GM12878 (cell line): Measurements from ENCODE around the gene ARHGDIA. TPM values are rescaled to one million over a fixed set of nuclear protein-coding genes. Genes with fewer than 3 reads are reported as not detected.

Experiments
- ATAC-seq: fragments of 200-7000 bp; cut with Tn5 transposase; 3 replicates; pipeline ENCODE4 v1.9.1; 2020; ENCODE audit warnings: mild to moderate bottlenecking, moderate library complexity
- BruUV-seq: library from RNA; stranded (reverse); fragments of 400-500 nt; replicated peaks from 2 replicates; lab custom pipeline; 2021; lab: Mats Ljungman, UMichigan
- CTCF ChIA-PET: fragments of 300-600 bp; sonication (Branson Sonifier 250); formaldehyde crosslinking; extraction: SDS; loops from one replicate; lab custom pipeline; 2021; ENCODE audit warnings: inconsistent platforms; lab: Yijun Ruan, JAX
- POLR2A ChIA-PET: fragments of 350-600 bp; formaldehyde crosslinking; extraction: SDS; loops from one replicate; lab custom pipeline; 2021; ENCODE audit warnings: inconsistent platforms; lab: Charles Lee
- RAD21 ChIA-PET: fragments of 300-600 bp; sonication (Branson Sonifier 250); formaldehyde crosslinking; loops from one replicate; lab custom pipeline; 2023; ENCODE audit warnings: antibody characterized with exemption; ENCODE audit not compliant: unreplicated experiment; lab: Charles Lee
- SMC1A ChIA-PET: fragments of 300-600 bp; sonication (Branson Sonifier 250); formaldehyde crosslinking; loops from one replicate; lab custom pipeline; 2023; ENCODE audit not compliant: unreplicated experiment, uncharacterized antibody; lab: Charles Lee
- DNase-seq: peaks from one replicate; pipeline ENCODE4 v3.0.0-alpha.2; 2011; ENCODE audit warnings: low read depth, low spot score
- FAIRE-seq: peaks from 3 replicates; lab custom pipeline; 2011; peaks lifted over from hg19 to GRCh38; lab: Jason Lieb, UNC
- H2AFZ ChIP-seq: 2 replicates; pipeline ENCODE4 v1.6.0; 2011; ENCODE audit warnings: low read depth, low read length, control low read depth; ENCODE audit not compliant: control insufficient read depth
- H3K27ac ChIP-seq: 2 replicates; pipeline ENCODE4 v1.5.1; 2011; ENCODE audit warnings: control low read depth; ENCODE audit not compliant: control insufficient read depth, insufficient read depth
- H3K27me3 ChIP-seq, 2 experiments: replicated peaks in 1 of 2; 2 replicates each; pipeline versions ENCODE4 v1.6.0 to v1.6.1; 2011; ENCODE audit warnings: low read length in 1 of 2; ENCODE audit not compliant: control insufficient read depth in 2 of 2, insufficient read depth in 2 of 2
- H3K36me3 ChIP-seq, 2 experiments: 2 replicates each; pipeline ENCODE4 v1.5.1; 2011; ENCODE audit warnings: low read length in 1 of 2; ENCODE audit not compliant: control insufficient read depth in 2 of 2, insufficient read depth in 2 of 2
- H3K4me1 ChIP-seq: 2 replicates; pipeline ENCODE4 v1.6.1; 2011; ENCODE audit warnings: mild to moderate bottlenecking, low read length, moderate library complexity, mixed read lengths; ENCODE audit not compliant: control insufficient read depth, insufficient read depth
- H3K4me2 ChIP-seq: 2 replicates; pipeline ENCODE4 v1.6.0; 2011; ENCODE audit warnings: control low read depth; ENCODE audit not compliant: control insufficient read depth, insufficient read depth
- H3K4me3 ChIP-seq: fragments of 200-600 bp; sonication (generic); 2 replicates; pipeline ENCODE4 v1.5.1; 2016
- H3K79me2 ChIP-seq: 2 replicates; pipeline ENCODE4 v1.6.0; 2011; ENCODE audit warnings: low read length; ENCODE audit not compliant: control insufficient read depth, insufficient read depth
- H3K9ac ChIP-seq: 2 replicates; pipeline ENCODE4 v1.8.0; 2011; ENCODE audit warnings: low read length, control low read depth, mixed read lengths; ENCODE audit not compliant: control insufficient read depth, insufficient read depth
- H3K9me3 ChIP-seq: replicated peaks from 3 replicates; pipeline ENCODE4 v1.5.1; 2011; ENCODE audit warnings: mild to moderate bottlenecking, low read length; ENCODE audit not compliant: control insufficient read depth, insufficient read depth
- H4K20me1 ChIP-seq: 2 replicates; pipeline ENCODE4 v1.6.0; 2011; ENCODE audit not compliant: control insufficient read depth, insufficient read depth
- CHD2 ChIP-seq: IDR thresholded peaks from 2 replicates; pipeline ENCODE4 v1.6.1; 2011; ENCODE audit warnings: low read depth, low read length, improper control_type of control experiment, borderline replicate concordance
- POLR2A ChIP-seq: IDR thresholded peaks from 2 replicates; pipeline ENCODE4 v1.6.1; 2011; ENCODE audit warnings: low read depth, mild to moderate bottlenecking, low read length
- POLR2AphosphoS2 ChIP-seq: IDR thresholded peaks from 2 replicates; pipeline ENCODE4 v1.6.1; 2011; ENCODE audit warnings: low read depth, mild to moderate bottlenecking, low read length, improper control_type of control experiment, moderate library complexity
- POLR2AphosphoS5 ChIP-seq: IDR thresholded peaks from 2 replicates; pipeline ENCODE4 v1.6.1; 2011; ENCODE audit warnings: mild to moderate bottlenecking, low read length, inconsistent platforms
- POU2F2 ChIP-seq: IDR thresholded peaks from 3 replicates; pipeline ENCODE4 v1.6.1; 2011; ENCODE audit warnings: low read depth, mild to moderate bottlenecking, low read length, borderline replicate concordance
- RAD51 ChIP-seq: fragments of 450-650 bp; IDR thresholded peaks from 2 replicates; pipeline ENCODE4 v1.6.1; 2016; ENCODE audit warnings: moderate library complexity, mild to moderate bottlenecking, inconsistent platforms
- SKIL ChIP-seq: fragments of 450-650 bp; IDR thresholded peaks from 2 replicates; pipeline ENCODE4 v1.6.1; 2017; ENCODE audit warnings: mild to moderate bottlenecking, low read depth, inconsistent platforms; ENCODE audit not compliant: poor library complexity, severe bottlenecking
- TCF3 ChIP-seq: IDR thresholded peaks from 2 replicates; pipeline ENCODE4 v1.6.1; 2012; ENCODE audit warnings: low read depth, mild to moderate bottlenecking, low read length, borderline replicate concordance; ENCODE audit not compliant: insufficient read depth
- WGBS: methylation state at CpG from one replicate; pipeline ENCODE4 v1.1.6; 2016; ENCODE audit warnings: low lambda C conversion rate; ENCODE audit not compliant: insufficient replicate concordance, insufficient coverage; ENCODE audit errors: missing lambda C conversion rate; 5-methylcytosine and 5-hydroxymethylcytosine counted together
- in situ Hi-C: fragments of 300-500 bp; cut with MboI; formaldehyde crosslinking; loops from 9 replicates; pipeline ENCODE4 v1.14.3; 2018; ENCODE audit warnings: mixed read lengths
- intact Hi-C: fragments of 100-400 bp; cut with micrococcal nuclease; formaldehyde crosslinking; loops from one replicate; pipeline ENCODE4 v1.14.2; 2022; ENCODE audit not compliant: unreplicated experiment
- polyA plus RNA-seq, 11 experiments: library from polyadenylated mRNA; depleted of rRNA in 4 of 11; unstranded in 6 of 11; stranded (reverse) in 5 of 11; fragments of >200 nt; fragmentation: Nextera tagmentation in 4 of 11; fragmentation: Illumina TruSeq in 1 of 11; extraction: Ambion mirVana in 4 of 11; extraction: Trizol in 1 of 11; gene quantifications; 1 replicate in 1 of 11; 2 replicates in 10 of 11; pipeline versions ENCODE4 v1.2.1 to v1.2.3, GENCODE V29; 2011 to 2016; ENCODE audit warnings: inconsistent platforms in 2 of 11, missing spikeins in 2 of 11, low read depth in 1 of 11
- total RNA-seq, 4 experiments: library from RNA; depleted of rRNA in 3 of 4; stranded (reverse); fragments of >200 nt in 3 of 4; fragmentation: Illumina TruSeq in 1 of 4; extraction: Trizol in 1 of 4; gene quantifications; 2 replicates each; pipeline versions ENCODE4 v1.2.1 to v1.2.3, GENCODE V29; 2013 to 2021

ARHGDIA gene
- total and polyA plus RNA-seq, 10 of the 15 experiments (the other 5 are each of a cell fraction or from before 2014, with no cell fraction given): 17.9 to 552 (median 169) TPM

GRCh38 chr17:81867991-81868673, 3.0 kb downstream of the ARHGDIA start:
- Histone ChIP-seq H3K4me2 (no peak overlapping the region), H4K20me1 (0 out of 2 replicates have a peak, but pooled peaks cover 3% of the 10 kb centered on the region)
- WGBS: 74% methylated on average over 18 of the region's 28 CpGs

More at GRCh38 chr17:81867991-81868673, 3.0 kb downstream of the ARHGDIA start:
- Histone ChIP-seq H3K36me3 (peaks cover 9 to 24% of the 10 kb centered on the region in 2 experiments; a peak in 3 of 4 replicates), H3K9ac (no peak overlapping the region), H3K79me2 (peaks cover 67% of the 10 kb centered on the region), H3K9me3 (no peaks in the 10 kb centered on the region), H2AFZ (no peak overlapping the region), H3K4me3 (no peak overlapping the region), H3K4me1 (peaks cover 11% of the 10 kb centered on the region), H3K27ac (no peak overlapping the region), H3K27me3 (no peaks in the 10 kb centered on the region)
- DNase-seq (no peak), FAIRE-seq (no peak), ATAC-seq (no peak)
- SMC1A ChIA-PET: no interaction called here
- RAD21 ChIA-PET: no interaction called here
- intact Hi-C loops (no loop called here), in situ Hi-C loops (no loop called here)
- TF ChIP-seq POLR2A (peak; percentile 90), CHD2 (peak; percentile 49; the same call in 1 of the 2 replicates), TCF3 (peak; percentile 37; the same call in 1 of the 2 replicates), POLR2AphosphoS5 (peak; percentile 17), SKIL (no peak), POU2F2 (peak; percentile 31; the same call in 1 of the 3 replicates), RAD51 (no peak), POLR2AphosphoS2 (peak; percentile 74)
- POLR2A ChIA-PET: interaction anchor here (2.2 to 3.5 kb wide), 2 partner anchors 25 to 57 kb away, joined by 13 to 26 read pairs; partner anchors contain the start of genes ALYREF and ANAPC11
- CTCF ChIA-PET: interaction anchor here (1.3 to 2.5 kb wide), 2 partner anchors 14 to 25 kb away, joined by 3 to 10 read pairs; no protein-coding TSS in a partner anchor
- no TSS peak for BruUV-seq
